Uterus (tissue), 2 donors: ENCODE data around the gene FAR2.

Experiments
- CTCF ChIP-seq, 4 experiments: fragments of 200-600 bp in 2 of 4; fragments of 450-650 bp in 2 of 4; sonication (generic) in 2 of 4; IDR thresholded peaks; one replicate each; pipeline ENCODE4 v1.5.1; 2016 to 2019; ENCODE audit warnings: antibody characterized with exemption in 4 of 4, mild to moderate bottlenecking in 2 of 4, moderate library complexity in 1 of 4
- POLR2A ChIP-seq, 2 donors: fragments of 450-650 bp; IDR thresholded peaks; one replicate each; pipeline ENCODE4 v1.6.1; 2016; ENCODE audit warnings: antibody characterized with exemption in 2 of 2, mild to moderate bottlenecking in 1 of 2, moderate library complexity in 1 of 2

DNA sequence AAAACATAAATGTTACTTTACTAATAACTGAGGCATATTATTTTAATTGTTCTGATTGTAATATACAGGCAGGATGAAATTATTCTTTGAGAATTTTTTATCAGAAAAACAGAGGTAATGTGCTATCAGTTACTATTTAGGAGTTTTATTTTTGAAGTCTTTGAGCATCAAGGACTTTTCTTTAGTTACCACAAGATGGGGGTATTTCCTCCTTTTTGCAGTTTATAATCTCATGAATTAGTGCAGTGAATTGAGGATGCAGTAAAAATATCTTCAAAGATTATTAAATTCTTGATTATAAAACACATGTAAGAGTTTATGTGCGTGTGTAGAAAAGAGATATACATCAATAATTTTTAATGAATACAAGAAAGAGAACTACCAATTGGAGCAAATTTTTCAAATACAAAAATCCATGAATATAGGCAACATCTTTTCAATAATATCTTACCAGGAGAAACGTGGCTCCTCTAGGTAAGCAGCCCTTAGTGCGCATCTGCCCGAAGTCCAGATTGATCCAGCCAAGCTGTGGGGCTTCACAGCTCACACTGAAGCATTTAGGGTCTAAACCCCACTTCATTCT is 160.3 kb downstream of the FAR2 start:
- TF ChIP-seq POLR2A (IDR thresholded peaks at IDR 0.05) (no peak), CTCF (IDR thresholded peaks at IDR 0.05) (peak in 1 of 4 experiments; percentile 17)
